NCI-H2171 (cell line): Measurements from ENCODE around the gene SMAD2.

Source experiments
- DNase-seq: peaks from one replicate; lab custom pipeline; 2025; lab: John Stamatoyannopoulos, UW

The SMAD2 gene

GRCh38 chr18:47932190-47932589 lies 1.7 kb upstream of the SMAD2 start:
- DNase-seq: no peak

- DNase-seq: peak; percentile 43
Measured at GRCh38 chr18:47931718-47932103, 1.3 kb upstream of the SMAD2 start.

- DNase-seq: peak; percentile 97
Measured at GRCh38 chr18:47930931-47931717, 665 bp upstream of the SMAD2 start.

- DNase-seq: no peak
Measured at GRCh38 chr18:47929681-47930198, 719 bp downstream of the SMAD2 start.

- no peak for DNase-seq
Measured at GRCh38 chr18:47928466-47928865, 2.0 kb downstream of the SMAD2 start.

- DNase-seq: no peak
Measured at GRCh38 chr18:47926101-47926850, 4.2 kb downstream of the SMAD2 start.

- no peak for DNase-seq
Measured at GRCh38 chr18:47919916-47920315, 10.5 kb downstream of the SMAD2 start.

- no peak for DNase-seq
Measured at GRCh38 chr18:47917923-47918610, 12.4 kb downstream of the SMAD2 start.

- DNase-seq: no peak
Measured at GRCh38 chr18:47915930-47916329, 14.5 kb downstream of the SMAD2 start.

GRCh38 chr18:47915229-47915628 lies 15.2 kb downstream of the SMAD2 start:
- no peak for DNase-seq

- no peak for DNase-seq
Measured at GRCh38 chr18:47912794-47913585, 17.5 kb downstream of the SMAD2 start.

GRCh38 chr18:47912343-47912742 lies 18.1 kb downstream of the SMAD2 start:
- DNase-seq: no peak

GRCh38 chr18:47911877-47912276 lies 18.6 kb downstream of the SMAD2 start:
- DNase-seq: no peak

GRCh38 chr18:47909484-47909883 lies 21.0 kb downstream of the SMAD2 start:
- DNase-seq: no peak

- no peak for DNase-seq
Measured at GRCh38 chr18:47908592-47908991, 21.9 kb downstream of the SMAD2 start.

GRCh38 chr18:47906408-47906807 lies 24.1 kb downstream of the SMAD2 start:
- DNase-seq: no peak

GRCh38 chr18:47903809-47904208 lies 26.6 kb downstream of the SMAD2 start:
- DNase-seq: no peak

GRCh38 chr18:47901624-47902362 lies 28.7 kb downstream of the SMAD2 start:
- DNase-seq: no peak

GRCh38 chr18:47899107-47899840 lies 31.2 kb downstream of the SMAD2 start:
- DNase-seq: no peak

GRCh38 chr18:47898696-47899095 lies 31.8 kb downstream of the SMAD2 start:
- no peak for DNase-seq
